GM10248 (cell line): ENCODE data around the gene TK1.
A peak's percentile ranks its signal among the peaks of the same experiment; 100 is the strongest.

ENCODE experiments used
- CTCF ChIA-PET: fragments of 300-600 bp; sonication (Branson Sonifier 250); formaldehyde crosslinking; extraction: SDS; loops from one replicate; lab custom pipeline; 2021; ENCODE audit warnings: antibody characterized with exemption; lab: Yijun Ruan, JAX
- POLR2A ChIA-PET: fragments of 350-650 bp; sonication (Branson Sonifier 250); formaldehyde crosslinking; extraction: SDS; loops from one replicate; lab custom pipeline; 2020; ENCODE audit warnings: antibody characterized with exemption; lab: Yijun Ruan, JAX
- DNase-seq: peaks from one replicate; pipeline ENCODE4 v3.0.0; 2012; ENCODE audit errors: extremely low spot score
- CTCF ChIP-seq: IDR thresholded peaks from 2 replicates; pipeline ENCODE4 v1.5.1; 2012; ENCODE audit warnings: mild to moderate bottlenecking, low read depth; ENCODE audit errors: extremely low read depth, missing control alignments, control extremely low read depth

Gene TK1

GRCh38 chr17:78130090-78130436 lies 56.8 kb downstream of the TK1 start:
- CTCF ChIA-PET = interaction anchor here (0.9 to 1.7 kb wide), 4 partner anchors 29 to 126 kb away, joined by 3 to 9 read pairs (median 3); no protein-coding TSS in a partner anchor

DNA sequence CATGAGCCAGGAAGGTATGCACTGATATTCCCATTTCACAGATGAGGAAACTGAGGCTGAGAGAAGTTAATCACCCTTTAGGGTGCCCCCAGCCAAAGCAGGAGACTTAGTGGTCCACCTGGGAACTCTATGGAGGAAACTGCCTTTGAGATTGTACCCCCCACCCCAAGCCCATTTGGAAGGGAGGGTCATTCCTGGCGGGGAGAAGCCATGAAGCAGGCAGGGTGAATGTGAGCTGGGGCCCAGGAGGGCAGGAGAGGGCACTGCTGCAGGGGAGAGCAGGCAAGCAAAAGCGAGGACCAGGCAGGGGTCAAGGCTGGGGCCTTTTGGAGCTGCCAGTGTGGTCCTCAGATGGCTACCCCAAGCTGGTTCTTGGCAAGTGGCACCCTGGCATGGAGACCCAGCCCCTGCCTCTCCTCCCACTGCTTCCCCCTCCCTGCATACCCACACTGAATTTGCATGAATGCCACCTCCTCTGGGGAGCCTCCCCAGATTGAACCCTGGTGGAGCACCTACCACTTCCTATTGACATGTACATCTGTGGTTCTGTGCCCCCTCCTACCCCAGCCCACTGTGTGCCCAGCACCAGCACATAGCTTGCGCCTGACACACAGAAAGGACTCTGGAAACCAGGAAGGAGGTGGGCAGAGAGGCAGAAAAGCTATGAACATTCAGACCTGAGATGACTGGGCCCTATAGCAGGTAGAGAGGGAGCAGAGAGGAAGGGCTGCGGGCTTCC lies 57.3 kb downstream of the TK1 start:
- CTCF ChIA-PET = interaction anchor here (0.9 to 1.7 kb wide), 4 partner anchors 29 to 126 kb away, joined by 3 to 9 read pairs (median 3); no protein-coding TSS in a partner anchor
- POLR2A ChIA-PET = interaction anchor here (0.7 kb wide), 1 partner anchor 601 kb away, joined by 4 read pairs; no protein-coding TSS in a partner anchor
- TF ChIP-seq CTCF = no peak
- no peak for DNase-seq

More at GRCh38 chr17:78130090-78130436, 56.8 kb downstream of the TK1 start:
- TF ChIP-seq CTCF = no peak
- DNase-seq = no peak
- POLR2A ChIA-PET = no interaction called here

DNA sequence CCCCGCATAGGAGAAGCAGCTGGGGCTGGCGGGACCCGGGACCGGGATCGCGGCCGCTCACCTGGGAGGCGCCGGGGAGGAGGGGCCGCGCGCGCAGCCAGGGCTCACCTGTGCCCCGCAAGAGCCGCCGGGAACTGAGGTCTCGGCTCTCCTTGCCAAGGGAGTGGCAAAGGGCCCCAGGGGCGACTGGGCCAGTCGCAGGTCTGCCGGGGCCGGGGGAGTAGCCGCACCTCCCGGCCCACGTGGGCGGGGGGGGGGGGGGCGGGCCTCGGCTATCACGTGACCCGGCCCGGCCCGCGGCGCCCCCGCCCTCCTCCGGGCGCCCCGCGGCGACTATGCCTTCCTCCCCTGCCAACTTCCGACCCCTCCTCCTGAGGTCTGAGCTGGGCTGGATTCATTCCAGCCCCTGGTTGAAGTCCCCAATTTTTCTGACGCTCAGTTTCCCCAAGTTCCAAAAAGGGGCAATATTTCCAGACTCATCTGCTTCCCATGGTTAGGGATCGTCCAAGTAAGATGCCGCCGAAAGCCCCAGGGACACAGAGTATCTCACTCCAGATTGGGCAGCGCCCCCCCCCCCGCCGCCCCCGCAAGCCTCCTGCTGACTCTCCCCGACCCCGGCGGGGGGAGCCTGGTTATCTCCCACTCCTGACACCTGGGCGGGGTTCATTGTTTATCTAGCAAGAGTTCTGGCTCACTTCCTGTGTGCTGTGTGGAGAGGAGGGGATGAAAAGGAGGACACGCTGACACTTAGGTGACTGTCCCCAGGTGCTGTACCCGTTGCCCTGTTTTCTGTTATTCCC lies 58.1 kb downstream of the TK1 start, which contains the start of gene TMC6:
Gene TMC6, minus strand, starts transcription at position 205 of the 800 bp plus-strand sequence. CDS start 1,923 bp downstream, outside the sequence.
- TF ChIP-seq CTCF = no peak
- ChIA-PET POLR2A (interaction anchor here (0.7 to 1.5 kb wide), 3 partner anchors 18 to 602 kb away, joined by 3 to 4 read pairs (median 4); no protein-coding TSS in a partner anchor), CTCF (interaction anchor here (0.6 to 1.5 kb wide), 4 partner anchors 8 to 41 kb away, joined by 3 to 10 read pairs (median 4); no protein-coding TSS in a partner anchor)
- DNase-seq = peak; percentile 89

DNA sequence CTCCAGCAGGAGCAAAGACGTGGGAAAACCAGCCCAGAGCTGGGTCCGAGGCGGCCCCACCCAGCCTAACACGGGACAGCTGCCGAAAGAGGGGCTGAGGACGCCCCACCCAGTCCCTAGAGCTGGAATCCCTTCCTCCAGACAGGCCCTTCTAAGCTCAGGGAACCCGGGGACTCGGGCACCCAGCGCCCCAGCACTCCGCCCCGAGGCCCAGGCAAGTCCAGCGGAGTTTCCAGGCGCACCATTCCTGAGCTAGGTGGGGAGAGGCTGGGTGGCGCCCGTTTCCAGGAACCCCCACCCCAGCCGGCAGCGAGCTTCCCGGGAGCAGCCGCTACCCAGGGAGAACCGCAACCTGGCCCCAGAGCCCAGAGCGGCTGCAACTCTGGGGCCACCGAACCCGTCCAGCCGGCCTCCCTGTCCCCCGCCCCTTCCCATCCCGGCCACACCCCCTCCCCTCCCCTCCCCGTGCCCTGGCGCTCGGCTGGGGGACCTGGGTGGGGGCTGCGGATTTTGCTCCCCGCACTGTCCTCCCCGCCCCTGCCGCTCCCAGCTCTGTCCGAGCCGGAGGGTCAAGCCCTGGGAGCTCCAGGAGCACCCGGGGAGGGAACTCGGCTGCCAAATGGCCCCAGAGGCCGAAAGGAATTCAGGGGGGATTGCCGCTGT lies 58.8 kb downstream of the TK1 start:
- DNase-seq = no peak
- ChIA-PET CTCF (interaction anchor here (0.6 to 1.9 kb wide), 6 partner anchors 8 to 49 kb away, joined by 3 to 10 read pairs (median 4); no protein-coding TSS in a partner anchor), POLR2A (interaction anchor here (0.8 to 1.5 kb wide), 2 partner anchors 19 to 48 kb away, joined by 3 to 4 read pairs; no protein-coding TSS in a partner anchor)
- no peak for TF ChIP-seq CTCF

DNA sequence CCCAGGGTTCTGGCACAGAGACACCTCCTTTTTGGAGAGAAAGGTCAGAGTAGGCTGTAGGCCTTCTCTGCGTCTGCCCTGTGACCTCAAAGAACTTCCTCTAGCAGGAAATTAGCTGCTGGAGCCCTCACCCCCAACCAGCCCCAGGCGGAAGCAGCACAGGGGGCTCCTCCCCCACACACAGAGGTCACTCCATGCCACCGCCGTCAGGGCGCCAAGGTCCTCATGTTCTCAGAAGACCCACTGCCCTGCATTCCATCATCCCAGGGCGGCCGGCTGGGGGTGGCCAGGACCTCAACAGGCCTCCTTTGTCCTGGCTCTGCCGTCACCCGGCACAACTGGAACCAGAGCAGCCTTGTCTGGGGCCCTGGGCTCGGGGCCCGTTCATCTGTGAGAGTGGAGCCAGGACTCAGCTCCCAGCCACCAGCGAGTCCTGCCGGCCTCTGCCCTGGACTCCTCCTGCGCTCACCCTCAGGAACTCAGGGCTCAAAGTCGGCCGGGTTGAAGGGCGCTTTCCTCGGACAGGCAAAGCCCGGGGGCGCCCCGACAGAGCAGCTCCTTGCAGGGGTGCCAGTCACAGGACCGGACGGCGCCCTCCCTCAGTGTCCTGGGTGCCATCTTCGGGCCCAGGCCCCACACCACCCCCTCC lies 59.5 kb downstream of the TK1 start:
- POLR2A ChIA-PET = interaction anchor here (0.6 to 1.5 kb wide), 4 partner anchors 44 to 591 kb away, joined by 3 to 4 read pairs (median 3); no protein-coding TSS in a partner anchor
- peak; percentile 70 for DNase-seq

More for the DNA sequence above, 59.5 kb downstream of the TK1 start:
- CTCF ChIA-PET = interaction anchor here (0.7 to 3.4 kb wide), 6 partner anchors 9 to 56 kb away, joined by 3 to 16 read pairs (median 5); no protein-coding TSS in a partner anchor
- TF ChIP-seq CTCF = no peak
